HepG2 (cell line): ENCODE data around the gene WDR27. TPM values are rescaled to one million over a fixed set of nuclear protein-coding genes. Genes with fewer than 3 reads are reported as not detected.

ENCODE experiments used
- ATAC-seq: fragments of 200-7000 bp; cut with Tn5 transposase; 3 replicates; pipeline ENCODE4 v1.9.1; 2020; ENCODE audit warnings: mild to moderate bottlenecking, moderate library complexity
- BruUV-seq: library from RNA; stranded (reverse); fragments of 400-500 nt; replicated peaks from 2 replicates; lab custom pipeline; 2021; lab: Mats Ljungman, UMichigan
- CTCF ChIA-PET: fragments of 300-600 bp; formaldehyde crosslinking; extraction: SDS; loops from one replicate; lab custom pipeline; 2021; ENCODE audit warnings: low total read pairs, inconsistent platforms, low intra/inter-chr PET ratio; lab: Yijun Ruan, JAX
- POLR2A ChIA-PET: fragments of 350-600 bp; sonication (Branson Sonifier 250); formaldehyde crosslinking; loops from one replicate; lab custom pipeline; 2020; ENCODE audit warnings: antibody characterized with exemption, inconsistent platforms; lab: Yijun Ruan, JAX
- DNase-seq: peaks from one replicate; pipeline ENCODE4 v3.0.0-alpha.2; 2015; ENCODE audit warnings: low spot score
- FAIRE-seq: peaks from 3 replicates; lab custom pipeline; 2011; peaks lifted over from hg19 to GRCh38; lab: Jason Lieb, UNC
- H2AFZ ChIP-seq: one replicate; pipeline ENCODE4 v1.6.1; 2011; ENCODE audit warnings: low read length, inconsistent platforms
- H3K27ac ChIP-seq: fragments of 300-600 bp; 3 replicates; pipeline ENCODE4 v1.8.0; 2011; ENCODE audit warnings: mixed run types, mild to moderate bottlenecking, mixed read lengths, low read length, inconsistent platforms; ENCODE audit not compliant: insufficient read depth; ENCODE audit errors: extremely low read length
- H3K27me3 ChIP-seq, 2 experiments: fragments of 200-600 bp in 1 of 2; 2 replicates in 1 of 2; 3 replicates in 1 of 2; pipeline versions ENCODE4 v1.6.0 to v1.8.0; 2011; ENCODE audit warnings: low read length in 2 of 2, mild to moderate bottlenecking in 2 of 2, moderate library complexity in 2 of 2, inconsistent platforms in 1 of 2; ENCODE audit not compliant: insufficient read depth in 2 of 2, control insufficient read depth in 1 of 2
- H3K36me3 ChIP-seq, 2 experiments: fragments of 200-600 bp in 1 of 2; replicated peaks in 1 of 2; 2 replicates in 1 of 2; 3 replicates in 1 of 2; pipeline versions ENCODE4 v1.5.1 to v1.8.0; 2011; ENCODE audit warnings: low read length in 2 of 2, inconsistent platforms in 1 of 2; ENCODE audit not compliant: insufficient read depth in 2 of 2, control insufficient read depth in 1 of 2
- H3K4me1 ChIP-seq: 2 replicates; pipeline ENCODE4 v1.5.1; 2012; ENCODE audit warnings: low read length, inconsistent platforms; ENCODE audit not compliant: insufficient read depth
- H3K4me2 ChIP-seq: 2 replicates; pipeline ENCODE4 v1.6.0; 2011; ENCODE audit warnings: low read depth, low read length, inconsistent platforms
- H3K4me3 ChIP-seq, 3 experiments: fragments of 200-600 bp in 1 of 3; sonication (generic), shearing (Covaris generic) in 1 of 3; replicated peaks in 1 of 3; 2 replicates each; pipeline ENCODE4 v1.5.1; 2011 to 2016; ENCODE audit warnings: low read length in 3 of 3, inconsistent platforms in 2 of 3, low read depth in 2 of 3, mild to moderate bottlenecking in 2 of 3, control low read depth in 1 of 3, mixed read lengths in 1 of 3; ENCODE audit not compliant: insufficient read depth in 1 of 3
- H3K79me2 ChIP-seq: one replicate; pipeline ENCODE4 v1.6.1; 2011; ENCODE audit warnings: low read length, inconsistent platforms; ENCODE audit not compliant: insufficient read depth
- H3K9ac ChIP-seq: 2 replicates; pipeline ENCODE4 v1.6.0; 2011; ENCODE audit warnings: mild to moderate bottlenecking, low read depth, low read length, inconsistent platforms; ENCODE audit not compliant: insufficient read depth
- H3K9me3 ChIP-seq: 2 replicates; pipeline ENCODE4 v1.5.1; 2012; ENCODE audit warnings: mild to moderate bottlenecking, low read length
- H4K20me1 ChIP-seq: 2 replicates; pipeline ENCODE4 v1.6.0; 2011; ENCODE audit warnings: inconsistent platforms, mild to moderate bottlenecking, low read length, moderate library complexity; ENCODE audit not compliant: insufficient read depth
- POLR2AphosphoS5 ChIP-seq: IDR thresholded peaks from 2 replicates; pipeline ENCODE4 v1.6.1; 2012; ENCODE audit warnings: low read depth, low read length
- RAD51 ChIP-seq: fragments of 450-650 bp; IDR thresholded peaks from 2 replicates; pipeline ENCODE4 v1.6.1; 2016; ENCODE audit warnings: borderline replicate concordance
- ZSCAN20 ChIP-seq: sonication (generic); formaldehyde crosslinking; IDR thresholded peaks from 2 replicates; pipeline ENCODE4 v1.4.0; 2020; ENCODE audit warnings: missing genetic modification reagents, mild to moderate bottlenecking, borderline replicate concordance
- WGBS: methylation state at CpG from one replicate; pipeline ENCODE4 v1.1.6; 2017; ENCODE audit warnings: low lambda C conversion rate; 5-methylcytosine and 5-hydroxymethylcytosine counted together
- in situ Hi-C: cut with HindIII; loops from 2 replicates; pipeline ENCODE4 v1.10.0; 2017; ENCODE audit warnings: low pct_unique_long_range_greater_than_20kb; ENCODE audit not compliant: extremely low pct_ligation_motif_present
- intact Hi-C: fragments of 100-400 bp; cut with micrococcal nuclease; formaldehyde crosslinking; loops from one replicate; pipeline ENCODE4 v1.10.0; 2022; ENCODE audit not compliant: unreplicated experiment
- polyA plus RNA-seq, 8 experiments: library from polyadenylated mRNA; depleted of rRNA in 3 of 8; stranded (reverse) in 7 of 8; unstranded in 1 of 8; fragments of >200 nt; fragmentation: Illumina TruSeq in 4 of 8; extraction: Trizol in 4 of 8; gene quantifications; 2 replicates each; pipeline versions ENCODE4 v1.2.1 to v1.2.3, GENCODE V29; 2011 to 2016; ENCODE audit warnings: low read depth in 4 of 8, missing spikeins in 1 of 8, mixed read lengths in 1 of 8; ENCODE audit not compliant: insufficient read depth in 1 of 8
- total RNA-seq, 5 experiments: library from RNA; depleted of rRNA; stranded (reverse); fragments of >200 nt; fragmentation: Illumina TruSeq; extraction: Trizol; gene quantifications; 2 replicates each; pipeline ENCODE4 v1.2.3, GENCODE V29; 2016; ENCODE audit warnings: low read depth in 1 of 5
- TF ChIP-seq, protein P1 (sequence below): sonication (generic); formaldehyde crosslinking; IDR thresholded peaks from 2 replicates; pipeline ENCODE4 v1.4.0; 2020; ENCODE audit warnings: missing genetic modification reagents
- TF ChIP-seq, protein P2 (sequence below): sonication (generic); formaldehyde crosslinking; conservative IDR thresholded peaks from 2 replicates; pipeline ENCODE4 v1.4.0; 2020; ENCODE audit warnings: missing genetic modification reagents
- TF ChIP-seq, protein P3 (sequence below): sonication (generic); formaldehyde crosslinking; IDR thresholded peaks from 2 replicates; pipeline ENCODE4 v1.8.1; 2022; ENCODE audit warnings: mild to moderate bottlenecking, missing genetic modification reagents
- TF ChIP-seq, protein P4 (sequence below): sonication (generic); formaldehyde crosslinking; IDR thresholded peaks from 2 replicates; pipeline ENCODE4 v1.9.0; 2021; ENCODE audit warnings: mild to moderate bottlenecking, missing genetic modification reagents
- TF ChIP-seq, protein P5 (sequence below): sonication (generic); formaldehyde crosslinking; IDR thresholded peaks from 2 replicates; pipeline ENCODE4 v1.8.0; 2022; ENCODE audit warnings: mild to moderate bottlenecking, missing genetic modification reagents, borderline replicate concordance

The WDR27 gene
- total and polyA plus RNA-seq, 2 of the 13 experiments (the other 11 are each of a cell fraction or from before 2014, with no cell fraction given) = 34.1 to 80.3 TPM

DNA sequence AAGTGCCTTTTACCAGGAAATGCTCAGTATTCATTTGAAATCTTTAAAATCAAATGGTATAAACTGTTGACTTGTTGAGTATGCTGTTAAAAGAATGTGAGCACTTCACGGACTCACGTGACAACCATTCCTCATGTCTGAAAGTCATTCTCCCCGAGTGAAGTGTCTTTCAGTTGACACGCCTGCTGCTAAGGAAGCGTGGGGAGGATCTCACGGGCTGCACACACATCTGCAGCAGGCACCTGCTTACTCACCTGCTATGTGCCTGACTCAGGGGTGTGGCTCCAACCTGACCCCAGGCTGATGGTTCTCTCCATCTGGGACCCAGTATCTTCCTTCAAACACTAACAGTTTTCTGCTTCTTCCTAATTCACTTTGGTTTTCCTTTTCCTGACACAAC, 32.7 kb downstream of the WDR27 start:
- no peaks in the 10 kb centered on the region for H3K27me3 ChIP-seq
- H3K4me1 ChIP-seq = no peaks in the 10 kb centered on the region
- intact Hi-C loops = no loop called here
- H3K4me3 ChIP-seq = no peak overlapping the region
- WGBS = 93% methylated on average over 6 of the region's 6 CpGs
- no peak for FAIRE-seq
- no peaks in the 10 kb centered on the region for H4K20me1 ChIP-seq
- no TSS peak for BruUV-seq
- TF ChIP-seq, protein P1, sequence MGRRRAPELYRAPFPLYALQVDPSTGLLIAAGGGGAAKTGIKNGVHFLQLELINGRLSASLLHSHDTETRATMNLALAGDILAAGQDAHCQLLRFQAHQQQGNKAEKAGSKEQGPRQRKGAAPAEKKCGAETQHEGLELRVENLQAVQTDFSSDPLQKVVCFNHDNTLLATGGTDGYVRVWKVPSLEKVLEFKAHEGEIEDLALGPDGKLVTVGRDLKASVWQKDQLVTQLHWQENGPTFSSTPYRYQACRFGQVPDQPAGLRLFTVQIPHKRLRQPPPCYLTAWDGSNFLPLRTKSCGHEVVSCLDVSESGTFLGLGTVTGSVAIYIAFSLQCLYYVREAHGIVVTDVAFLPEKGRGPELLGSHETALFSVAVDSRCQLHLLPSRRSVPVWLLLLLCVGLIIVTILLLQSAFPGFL (CRISPR knock-in tag) = no peak
- TF ChIP-seq ZSCAN20 (CRISPR knock-in tag) (no peak), POLR2AphosphoS5 (no peak), RAD51 (no peak)
- TF ChIP-seq, protein P2, sequence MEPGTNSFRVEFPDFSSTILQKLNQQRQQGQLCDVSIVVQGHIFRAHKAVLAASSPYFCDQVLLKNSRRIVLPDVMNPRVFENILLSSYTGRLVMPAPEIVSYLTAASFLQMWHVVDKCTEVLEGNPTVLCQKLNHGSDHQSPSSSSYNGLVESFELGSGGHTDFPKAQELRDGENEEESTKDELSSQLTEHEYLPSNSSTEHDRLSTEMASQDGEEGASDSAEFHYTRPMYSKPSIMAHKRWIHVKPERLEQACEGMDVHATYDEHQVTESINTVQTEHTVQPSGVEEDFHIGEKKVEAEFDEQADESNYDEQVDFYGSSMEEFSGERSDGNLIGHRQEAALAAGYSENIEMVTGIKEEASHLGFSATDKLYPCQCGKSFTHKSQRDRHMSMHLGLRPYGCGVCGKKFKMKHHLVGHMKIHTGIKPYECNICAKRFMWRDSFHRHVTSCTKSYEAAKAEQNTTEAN (CRISPR knock-in tag) = no peak
- TF ChIP-seq, protein P3, sequence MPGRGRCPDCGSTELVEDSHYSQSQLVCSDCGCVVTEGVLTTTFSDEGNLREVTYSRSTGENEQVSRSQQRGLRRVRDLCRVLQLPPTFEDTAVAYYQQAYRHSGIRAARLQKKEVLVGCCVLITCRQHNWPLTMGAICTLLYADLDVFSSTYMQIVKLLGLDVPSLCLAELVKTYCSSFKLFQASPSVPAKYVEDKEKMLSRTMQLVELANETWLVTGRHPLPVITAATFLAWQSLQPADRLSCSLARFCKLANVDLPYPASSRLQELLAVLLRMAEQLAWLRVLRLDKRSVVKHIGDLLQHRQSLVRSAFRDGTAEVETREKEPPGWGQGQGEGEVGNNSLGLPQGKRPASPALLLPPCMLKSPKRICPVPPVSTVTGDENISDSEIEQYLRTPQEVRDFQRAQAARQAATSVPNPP (CRISPR knock-in tag) = no peak
- TF ChIP-seq, protein P4, sequence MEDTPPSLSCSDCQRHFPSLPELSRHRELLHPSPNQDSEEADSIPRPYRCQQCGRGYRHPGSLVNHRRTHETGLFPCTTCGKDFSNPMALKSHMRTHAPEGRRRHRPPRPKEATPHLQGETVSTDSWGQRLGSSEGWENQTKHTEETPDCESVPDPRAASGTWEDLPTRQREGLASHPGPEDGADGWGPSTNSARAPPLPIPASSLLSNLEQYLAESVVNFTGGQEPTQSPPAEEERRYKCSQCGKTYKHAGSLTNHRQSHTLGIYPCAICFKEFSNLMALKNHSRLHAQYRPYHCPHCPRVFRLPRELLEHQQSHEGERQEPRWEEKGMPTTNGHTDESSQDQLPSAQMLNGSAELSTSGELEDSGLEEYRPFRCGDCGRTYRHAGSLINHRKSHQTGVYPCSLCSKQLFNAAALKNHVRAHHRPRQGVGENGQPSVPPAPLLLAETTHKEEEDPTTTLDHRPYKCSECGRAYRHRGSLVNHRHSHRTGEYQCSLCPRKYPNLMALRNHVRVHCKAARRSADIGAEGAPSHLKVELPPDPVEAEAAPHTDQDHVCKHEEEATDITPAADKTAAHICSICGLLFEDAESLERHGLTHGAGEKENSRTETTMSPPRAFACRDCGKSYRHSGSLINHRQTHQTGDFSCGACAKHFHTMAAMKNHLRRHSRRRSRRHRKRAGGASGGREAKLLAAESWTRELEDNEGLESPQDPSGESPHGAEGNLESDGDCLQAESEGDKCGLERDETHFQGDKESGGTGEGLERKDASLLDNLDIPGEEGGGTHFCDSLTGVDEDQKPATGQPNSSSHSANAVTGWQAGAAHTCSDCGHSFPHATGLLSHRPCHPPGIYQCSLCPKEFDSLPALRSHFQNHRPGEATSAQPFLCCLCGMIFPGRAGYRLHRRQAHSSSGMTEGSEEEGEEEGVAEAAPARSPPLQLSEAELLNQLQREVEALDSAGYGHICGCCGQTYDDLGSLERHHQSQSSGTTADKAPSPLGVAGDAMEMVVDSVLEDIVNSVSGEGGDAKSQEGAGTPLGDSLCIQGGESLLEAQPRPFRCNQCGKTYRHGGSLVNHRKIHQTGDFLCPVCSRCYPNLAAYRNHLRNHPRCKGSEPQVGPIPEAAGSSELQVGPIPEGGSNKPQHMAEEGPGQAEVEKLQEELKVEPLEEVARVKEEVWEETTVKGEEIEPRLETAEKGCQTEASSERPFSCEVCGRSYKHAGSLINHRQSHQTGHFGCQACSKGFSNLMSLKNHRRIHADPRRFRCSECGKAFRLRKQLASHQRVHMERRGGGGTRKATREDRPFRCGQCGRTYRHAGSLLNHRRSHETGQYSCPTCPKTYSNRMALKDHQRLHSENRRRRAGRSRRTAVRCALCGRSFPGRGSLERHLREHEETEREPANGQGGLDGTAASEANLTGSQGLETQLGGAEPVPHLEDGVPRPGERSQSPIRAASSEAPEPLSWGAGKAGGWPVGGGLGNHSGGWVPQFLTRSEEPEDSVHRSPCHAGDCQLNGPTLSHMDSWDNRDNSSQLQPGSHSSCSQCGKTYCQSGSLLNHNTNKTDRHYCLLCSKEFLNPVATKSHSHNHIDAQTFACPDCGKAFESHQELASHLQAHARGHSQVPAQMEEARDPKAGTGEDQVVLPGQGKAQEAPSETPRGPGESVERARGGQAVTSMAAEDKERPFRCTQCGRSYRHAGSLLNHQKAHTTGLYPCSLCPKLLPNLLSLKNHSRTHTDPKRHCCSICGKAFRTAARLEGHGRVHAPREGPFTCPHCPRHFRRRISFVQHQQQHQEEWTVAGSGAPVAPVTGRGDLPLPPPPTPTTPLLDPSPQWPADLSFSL = no peak
- TF ChIP-seq, protein P5, sequence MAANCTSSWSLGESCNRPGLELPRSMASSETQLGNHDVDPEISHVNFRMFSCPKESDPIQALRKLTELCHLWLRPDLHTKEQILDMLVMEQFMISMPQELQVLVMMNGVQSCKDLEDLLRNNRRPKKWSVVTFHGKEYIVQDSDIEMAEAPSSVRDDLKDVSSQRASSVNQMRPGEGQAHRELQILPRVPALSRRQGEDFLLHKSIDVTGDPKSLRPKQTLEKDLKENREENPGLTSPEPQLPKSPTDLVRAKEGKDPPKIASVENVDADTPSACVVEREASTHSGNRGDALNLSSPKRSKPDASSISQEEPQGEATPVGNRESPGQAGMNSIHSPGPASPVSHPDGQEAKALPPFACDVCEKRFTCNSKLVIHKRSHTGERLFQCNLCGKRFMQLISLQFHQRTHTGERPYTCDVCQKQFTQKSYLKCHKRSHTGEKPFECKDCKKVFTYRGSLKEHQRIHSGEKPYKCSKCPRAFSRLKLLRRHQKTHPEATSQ = no peak
- TF ChIP-seq, all 625 proteins: peak for 0
- H3K36me3 ChIP-seq = peaks cover 32 to 78% of the 10 kb centered on the region in 2 experiments
- ATAC-seq = no peak
- no peak overlapping the region for H3K9ac ChIP-seq
- ChIA-PET POLR2A (no interaction called here), CTCF (no interaction called here)
- no peak overlapping the region for H3K27ac ChIP-seq
- no peaks in the 10 kb centered on the region for H3K79me2 ChIP-seq
- in situ Hi-C loops = no loop called here
- no peak overlapping the region for H3K4me2 ChIP-seq
- no peak overlapping the region for H2AFZ ChIP-seq
- no peak for DNase-seq
- no peaks in the 10 kb centered on the region for H3K9me3 ChIP-seq
